ENCODE measurements around the gene ABHD1.

The ABHD1 gene

GRCh38 chr2:27177441-27178351 is 54.1 kb downstream of the ABHD1 start:
- no peak overlapping the region for H3K27ac ChIP-seq (ENCODE audit: low read depth, low read length, severe bottlenecking)
- H3K4me3 ChIP-seq (ENCODE audit: extremely low read depth, insufficient read depth, low read length, poor library complexity, severe bottlenecking) = no peak overlapping the region
- no peaks in the 10 kb centered on the region for H3K9me3 ChIP-seq (ENCODE audit: control insufficient read depth, low read length)
- H3K36me3 ChIP-seq (ENCODE audit: control insufficient read depth, insufficient read depth, low read length) = no peaks in the 10 kb centered on the region
- H3K4me1 ChIP-seq (ENCODE audit: control insufficient read depth, insufficient read depth, low read length, poor library complexity, severe bottlenecking) = no peaks in the 10 kb centered on the region
- WGBS, 2 experiments (ENCODE audit: insufficient coverage in 2 of 2) = 86 to 95% methylated on average over 8 to 10 of the region's 15 CpGs

DNA sequence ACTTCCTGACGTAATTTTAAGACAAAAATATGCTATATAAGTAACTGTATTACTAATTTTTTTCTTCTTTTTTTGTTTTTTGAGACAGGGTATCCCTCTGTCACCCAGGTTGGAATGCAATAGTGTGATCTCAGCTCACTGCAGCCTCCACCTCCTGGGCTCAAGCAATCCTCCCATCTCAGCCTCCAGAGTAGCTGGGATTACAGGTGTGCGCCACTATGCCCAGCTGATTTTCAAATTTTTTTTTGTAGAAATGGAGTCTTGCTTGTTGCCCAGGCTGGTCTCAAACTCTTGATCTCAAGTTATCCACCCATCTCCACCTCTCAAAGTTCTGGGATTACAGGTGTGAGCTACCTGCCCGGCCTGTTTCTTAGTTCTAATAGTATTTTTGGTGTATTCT is 54.9 kb downstream of the ABHD1 start:
- H3K4me1 ChIP-seq (ENCODE audit: control insufficient read depth, insufficient read depth, low read length, poor library complexity, severe bottlenecking) = no peaks in the 10 kb centered on the region
- 100% methylated on average over 1 of the region's 3 CpGs; no CpG with 5 or more reads in 1 of the 2 experiments for WGBS, 2 experiments (ENCODE audit: insufficient coverage in 2 of 2)
- H3K4me3 ChIP-seq (ENCODE audit: extremely low read depth, insufficient read depth, low read length, poor library complexity, severe bottlenecking) = no peak overlapping the region

GRCh38 chr2:27179344-27180000 is 55.9 kb downstream of the ABHD1 start:
- no peaks in the 10 kb centered on the region for H3K4me1 ChIP-seq (ENCODE audit: control insufficient read depth, insufficient read depth, low read length, poor library complexity, severe bottlenecking)
- WGBS, 2 experiments (ENCODE audit: insufficient coverage in 2 of 2) = 90 to 100% methylated on average over 1 to 2 of the region's 3 CpGs
- H3K4me3 ChIP-seq (ENCODE audit: extremely low read depth, insufficient read depth, low read length, poor library complexity, severe bottlenecking) = no peak overlapping the region
- no peak overlapping the region for H3K27ac ChIP-seq (ENCODE audit: low read depth, low read length, severe bottlenecking)
- H3K9me3 ChIP-seq (ENCODE audit: control insufficient read depth, low read length) = no peaks in the 10 kb centered on the region
- no peaks in the 10 kb centered on the region for H3K36me3 ChIP-seq (ENCODE audit: control insufficient read depth, insufficient read depth, low read length)

More for the DNA sequence above, 54.9 kb downstream of the ABHD1 start:
- Histone ChIP-seq H3K27ac (ENCODE audit: low read depth, low read length, severe bottlenecking) (no peak overlapping the region), H3K9me3 (ENCODE audit: control insufficient read depth, low read length) (no peaks in the 10 kb centered on the region), H3K36me3 (ENCODE audit: control insufficient read depth, insufficient read depth, low read length) (no peaks in the 10 kb centered on the region)
